ENCODE data around the gene NOP16. TPM values are rescaled to one million over a fixed set of nuclear protein-coding genes. Genes with fewer than 3 reads are reported as not detected.

The NOP16 gene
- total RNA-seq, 2 experiments from 2014 or later: 29.1 to 34.0 TPM

GRCh38 chr5:176339304-176339703, 49.1 kb downstream of the NOP16 start:
- H3K36me3 Mint-ChIP-seq (ENCODE audit: low read depth): peaks cover 30% of the 10 kb centered on the region
- ChIA-PET POLR2A (no interaction called here), CTCF (interaction anchor here (0.7 to 1.4 kb wide), 3 partner anchors 10 to 15 kb away, joined by 4 to 6 read pairs (median 5); no protein-coding TSS in a partner anchor)
- peaks cover 3% of the 10 kb centered on the region for H3K9me3 Mint-ChIP-seq
- no peaks in the 10 kb centered on the region for H3K4me1 Mint-ChIP-seq
- no peak for DNase-seq
- H3K27ac Mint-ChIP-seq: no peak overlapping the region
- H3K27me3 Mint-ChIP-seq: no peaks in the 10 kb centered on the region
- no peak overlapping the region for H3K4me3 Mint-ChIP-seq

GRCh38 chr5:176337913-176338312, 50.5 kb downstream of the NOP16 start:
- ChIA-PET CTCF (no interaction called here), POLR2A (no interaction called here)
- peaks cover 11% of the 10 kb centered on the region for H3K9me3 Mint-ChIP-seq
- H3K4me1 Mint-ChIP-seq: no peaks in the 10 kb centered on the region
- H3K36me3 Mint-ChIP-seq (ENCODE audit: low read depth): peaks cover 38% of the 10 kb centered on the region
- H3K27me3 Mint-ChIP-seq: no peaks in the 10 kb centered on the region
- H3K4me3 Mint-ChIP-seq: no peak overlapping the region
- no peak for DNase-seq
- no peak overlapping the region for H3K27ac Mint-ChIP-seq

- CTCF ChIA-PET: interaction anchor here (1.4 kb wide), 1 partner anchor 21 kb away, joined by 7 read pairs; no protein-coding TSS in a partner anchor
- Mint-ChIP-seq H3K4me3 (no peak overlapping the region), H3K27me3 (no peaks in the 10 kb centered on the region), H3K27ac (no peak overlapping the region), H3K4me1 (no peaks in the 10 kb centered on the region), H3K36me3 (ENCODE audit: low read depth) (peaks cover 34% of the 10 kb centered on the region), H3K9me3 (peaks cover 12% of the 10 kb centered on the region)
- POLR2A ChIA-PET: no interaction called here
- DNase-seq: no peak
These were observed 54.2 kb downstream of the NOP16 start for GRCh38 chr5:176334031-176334770.

Small RNA genes within 50 kb of the gene (microRNA-seq; reads per million reads assigned to microRNA genes)
- gene MIR1271 (ENCODE audit: borderline microRNAs expressed, borderline replicate concordance): 3.2 reads per million, percentile 19 among the genes with 10 or more reads in this experiment

Other genes with a start within 250 kb of the NOP16 start
- 10 to 100 TPM; 29.9 to 30.2 TPM for gene SIMC1, start 150.2 kb downstream of the NOP16 start, total RNA-seq
- gene KIAA1191, start 26.8 kb downstream of the NOP16 start, total RNA-seq: 10 to 100 TPM; 46.3 to 53.6 TPM
- gene ARL10, start 23.1 kb downstream of the NOP16 start, total RNA-seq: 1 to 10 TPM; 5.4 to 7.7 TPM
- 100 to 1,000 TPM; 143 to 150 TPM for gene HIGD2A, start 153 bp upstream of the NOP16 start, total RNA-seq
- 10 to 100 TPM; 53.8 to 65.8 TPM for gene CLTB, start 27.9 kb upstream of the NOP16 start, total RNA-seq
- gene FAF2, start 59.8 kb upstream of the NOP16 start, total RNA-seq: 10 to 100 TPM; 32.3 to 41.0 TPM
- 100 to 1,000 TPM; 137 TPM for gene RNF44, start 148.8 kb upstream of the NOP16 start, total RNA-seq
- 1 to 10 TPM; 1.3 to 2.4 TPM for gene CDHR2, start 160.7 kb upstream of the NOP16 start, total RNA-seq
- 1 to 10 TPM; 2.5 to 2.6 TPM for gene GPRIN1, start 221.6 kb upstream of the NOP16 start, total RNA-seq
- not detected for gene SNCB, start 241.9 kb upstream of the NOP16 start, total RNA-seq
- gene EIF4E1B, start 242.1 kb upstream of the NOP16 start, total RNA-seq: not detected